NCI-H2196 (cell line): Measurements from ENCODE around the gene OPN5.

Source experiments
- DNase-seq: peaks from one replicate; lab custom pipeline; 2025; ENCODE audit not compliant: unreplicated experiment; lab: John Stamatoyannopoulos, UW

OPN5 gene

GRCh38 chr6:47854971-47855370, 73.1 kb downstream of the OPN5 start:
- DNase-seq: no peak

- no peak for DNase-seq
These were observed 77.3 kb downstream of the OPN5 start for GRCh38 chr6:47859175-47859574.

GRCh38 chr6:47862731-47863130, 80.9 kb downstream of the OPN5 start:
- DNase-seq: no peak

GRCh38 chr6:47865206-47865605, 83.4 kb downstream of the OPN5 start:
- DNase-seq: no peak

GRCh38 chr6:47875593-47875992, 93.8 kb downstream of the OPN5 start:
- DNase-seq: no peak
